ENCODE data around the gene OR13C4. TPM values are rescaled to one million over a fixed set of nuclear protein-coding genes. Genes with fewer than 3 reads are reported as not detected.

Gene OR13C4
- not detected in 2 replicates for total RNA-seq

GRCh38 chr9:104527109-104527508 is at the start of gene OR13C4:
Gene OR13C4, minus strand, starts transcription at chr9:104527209. Its CDS starts 0 bp downstream, at chr9:104527209.

GRCh38 chr9:104568868-104569267 is 41.9 kb upstream of the OR13C4 start, which contains the start of gene OR13C8:
Gene OR13C8, plus strand, starts transcription at chr9:104569168. Its CDS starts 0 bp downstream, at chr9:104569168.

GRCh38 chr9:104536756-104537155 is 9.7 kb upstream of the OR13C4 start, which contains the start of gene OR13C3:
Gene OR13C3, minus strand, starts transcription at chr9:104536856. Its CDS starts 133 bp downstream, at chr9:104536723.

GRCh38 chr9:104503963-104504362 is 23.0 kb downstream of the OR13C4 start, which contains the start of gene OR13F1:
Gene OR13F1, plus strand, starts transcription at chr9:104504263. Its CDS starts 0 bp downstream, at chr9:104504263.

Other genes starting within 250 kb of the OR13C4 start
- gene OR13F1, start 22.9 kb downstream of the OR13C4 start, total RNA-seq: not detected in 2 replicates
- gene OR13C3, start 9.6 kb upstream of the OR13C4 start, total RNA-seq: not detected in 2 replicates
- gene OR13C8, start 42.0 kb upstream of the OR13C4 start, total RNA-seq: not detected in 2 replicates
- gene OR13C5, start 72.2 kb upstream of the OR13C4 start, total RNA-seq: not detected in 2 replicates
- not detected in 2 replicates for gene OR13C2, start 78.4 kb upstream of the OR13C4 start, total RNA-seq
- not detected in 2 replicates for gene OR13C9, start 91.0 kb upstream of the OR13C4 start, total RNA-seq
- not detected in 2 replicates for gene OR13D1, start 167.3 kb upstream of the OR13C4 start, total RNA-seq
- gene NIPSNAP3A, start 220.5 kb upstream of the OR13C4 start, total RNA-seq: 78.9 and 80.5 TPM in 2 replicates
- gene NIPSNAP3B, start 236.9 kb upstream of the OR13C4 start, total RNA-seq: 0.47 TPM in 1 of 2 replicates, not detected in the other